NCI-H524 (cell line): ENCODE results near the gene PIGC.
"Not testable (repeated sequence)": the region's sequence is repeated elsewhere in the genome, so short reads cannot be mapped to it uniquely, and the experiment has no call there.

ENCODE experiments used
- DNase-seq, 2 experiments: peaks; one replicate each; lab custom pipeline; 2025; lab: John Stamatoyannopoulos, UW

Gene PIGC

DNA sequence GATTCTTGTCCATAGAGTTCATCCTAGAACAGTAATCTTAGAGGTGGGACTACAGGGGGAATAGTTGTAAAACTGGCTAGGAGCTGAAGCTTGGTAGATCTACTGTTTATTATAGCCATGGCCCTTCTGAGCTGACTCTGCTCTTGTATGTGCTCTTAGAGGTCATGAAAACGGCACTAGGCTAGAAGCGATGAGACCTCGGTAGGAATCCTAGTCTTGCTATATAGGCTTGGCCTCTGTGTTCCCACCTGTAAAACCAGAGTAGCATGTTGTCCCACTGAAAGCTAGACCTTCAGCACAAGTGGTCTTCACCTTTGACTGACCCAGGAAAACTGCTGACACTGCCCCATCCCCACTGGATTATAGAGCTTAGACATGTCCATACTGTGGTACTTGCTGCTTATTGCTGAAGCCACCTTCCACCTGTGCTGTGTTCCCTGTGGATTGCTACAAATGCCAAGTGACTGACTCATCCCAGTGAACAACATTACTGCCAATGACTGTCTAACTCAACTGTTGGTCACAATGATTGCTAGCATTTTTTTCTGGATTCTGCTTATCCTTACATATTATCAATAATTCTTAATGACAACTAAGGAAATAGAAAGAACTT lies 23.0 kb upstream of the PIGC start:
- DNase-seq, result no peak

DNA sequence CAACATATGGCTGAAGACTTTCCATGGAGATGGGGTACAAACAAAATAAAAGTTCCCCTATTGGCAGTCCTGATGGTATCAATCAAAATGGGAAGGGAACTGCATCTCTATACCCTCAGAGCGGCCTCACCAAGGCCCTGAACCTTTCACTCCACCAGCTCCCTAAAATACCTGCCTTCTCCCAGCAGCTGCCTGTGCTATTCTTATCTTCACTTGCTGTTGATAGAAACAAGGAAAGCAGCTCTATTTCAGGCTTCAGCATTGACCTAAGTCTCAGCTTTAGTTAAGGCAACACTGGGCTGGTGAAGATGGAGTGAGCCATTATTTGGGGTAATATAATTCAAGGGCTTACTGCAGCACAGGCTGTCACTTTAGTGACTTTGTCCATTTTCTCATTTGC lies 21.7 kb upstream of the PIGC start:
- no peak for DNase-seq

DNA sequence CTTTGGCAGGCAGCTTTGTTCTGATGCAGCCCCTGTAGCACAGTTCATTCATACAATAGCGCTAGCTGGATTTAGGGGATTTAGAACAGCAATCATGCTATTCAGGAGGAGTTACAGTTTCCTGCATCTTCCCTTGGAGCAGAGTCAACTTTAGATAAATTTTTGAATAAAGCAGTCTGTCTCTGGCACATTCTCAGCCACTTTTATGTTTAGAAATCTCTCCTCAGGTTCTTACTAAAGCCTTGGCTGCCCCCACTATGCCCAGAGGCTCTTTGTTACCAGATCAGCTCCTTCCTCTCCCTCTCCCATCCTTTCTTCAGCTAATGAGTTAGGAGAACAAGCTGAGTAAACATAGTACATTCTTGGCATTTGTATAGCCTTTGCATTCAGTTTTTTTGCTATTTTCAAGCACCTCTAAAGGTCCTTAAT lies 17.0 kb upstream of the PIGC start:
- DNase-seq, result no peak

DNA sequence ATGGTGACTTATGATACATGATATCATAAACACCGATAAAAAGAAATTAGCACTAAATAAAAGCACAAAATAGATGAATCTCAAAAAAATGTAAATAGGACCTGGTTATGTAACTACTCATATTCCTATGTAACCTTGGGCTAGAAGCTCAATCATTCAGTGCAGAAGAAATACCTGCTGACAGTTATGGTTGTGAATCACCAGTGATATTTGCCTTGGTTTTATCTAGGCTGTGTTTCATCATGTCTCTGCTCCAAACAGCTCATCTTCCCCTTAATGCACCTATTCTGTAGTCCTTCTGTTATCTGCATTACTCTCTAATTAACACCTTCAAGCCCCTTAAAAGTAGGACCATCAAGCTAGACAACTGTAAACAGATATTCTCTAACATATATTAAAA lies 16.3 kb upstream of the PIGC start:
- DNase-seq, result no peak

DNA sequence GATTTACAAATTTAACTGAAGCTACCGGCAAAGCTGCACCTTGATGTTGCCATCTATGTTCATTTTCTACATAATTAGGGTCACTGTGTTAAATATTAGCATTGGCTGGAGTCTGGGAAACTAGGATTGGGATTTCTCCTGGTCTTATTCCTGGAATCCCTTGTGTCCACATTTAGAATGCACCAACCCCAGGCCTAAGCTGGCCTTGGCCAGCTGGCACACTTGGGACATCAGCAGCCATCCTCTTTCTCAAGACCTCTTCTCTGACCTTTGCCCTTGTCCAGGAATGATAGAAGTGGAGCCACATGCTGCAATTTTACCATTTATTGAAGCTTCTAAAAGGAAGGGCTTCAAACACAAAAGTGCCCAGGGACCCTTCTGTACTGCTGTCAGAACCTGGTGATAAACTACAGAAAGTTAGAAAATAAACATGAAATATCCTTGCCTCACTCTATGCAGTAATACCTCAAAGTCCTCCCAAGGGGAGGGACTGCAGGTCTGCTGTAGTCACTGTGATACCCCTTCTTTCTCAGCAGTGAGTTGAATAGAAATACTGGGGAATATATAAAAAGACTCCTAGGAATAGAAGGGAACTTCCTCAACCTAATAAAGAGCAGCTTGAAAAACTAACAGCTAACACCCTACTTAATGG lies 13.7 kb upstream of the PIGC start:
- DNase-seq, result no peak

DNA sequence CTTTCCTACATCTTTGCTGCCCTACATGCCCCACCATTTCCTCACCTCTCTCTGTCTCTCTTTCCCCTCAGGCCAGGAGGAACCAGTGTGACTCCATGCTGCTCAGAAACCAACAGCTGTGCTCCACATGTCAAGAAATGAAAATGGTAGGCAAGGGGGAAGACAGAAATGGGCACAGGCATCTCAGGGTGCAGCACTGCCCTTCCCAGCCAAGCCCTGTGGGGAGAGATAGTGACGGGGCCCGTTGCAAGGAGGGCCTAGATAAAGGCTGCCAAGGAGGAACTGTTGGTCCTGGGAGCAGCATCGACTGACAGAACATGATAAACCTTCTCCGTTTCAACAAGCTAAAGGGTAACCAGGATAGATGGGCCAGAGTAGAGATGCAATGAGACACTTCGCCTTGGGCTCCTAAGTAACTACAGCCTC lies 12.5 kb upstream of the PIGC start:
- no peak for DNase-seq

DNA sequence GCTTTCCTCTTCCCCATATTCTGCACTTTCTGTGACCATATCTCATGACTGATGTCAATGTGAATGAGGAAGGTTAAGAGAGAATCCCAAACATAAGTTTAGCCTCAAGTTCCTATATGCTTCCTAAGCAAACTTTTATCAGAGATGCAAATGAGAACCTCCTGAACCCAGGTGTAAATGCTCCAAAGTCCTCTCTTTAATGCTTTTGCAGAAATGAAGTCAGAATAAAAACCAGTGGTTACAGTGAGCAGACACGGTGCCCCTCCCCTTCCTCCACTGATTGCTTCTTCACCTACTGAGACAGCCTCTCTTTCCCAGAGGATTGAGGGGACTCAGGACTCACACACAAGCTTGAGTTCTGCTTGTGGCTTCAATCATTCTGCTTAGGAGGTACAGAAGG lies 11.6 kb upstream of the PIGC start:
- no peak for DNase-seq

DNA sequence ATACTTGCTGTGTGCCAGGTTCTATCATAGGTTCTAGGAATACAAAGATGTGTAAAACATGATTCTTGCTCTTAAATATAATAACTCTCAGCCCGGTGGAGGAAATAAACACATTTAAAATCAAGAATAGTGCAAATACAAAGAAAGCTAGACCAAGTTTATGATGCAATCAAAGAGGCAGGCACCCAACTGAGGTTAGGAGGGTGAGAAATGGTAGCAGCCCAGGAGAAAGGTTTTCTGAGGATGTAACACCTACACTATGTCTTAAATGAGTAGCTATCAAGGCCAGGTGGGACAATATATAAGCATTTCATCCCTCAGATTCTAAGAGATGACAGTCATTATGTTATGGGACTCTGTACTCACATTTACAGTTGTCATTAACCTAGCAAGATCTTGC lies 9.7 kb upstream of the PIGC start:
- DNase-seq, result no peak

DNA sequence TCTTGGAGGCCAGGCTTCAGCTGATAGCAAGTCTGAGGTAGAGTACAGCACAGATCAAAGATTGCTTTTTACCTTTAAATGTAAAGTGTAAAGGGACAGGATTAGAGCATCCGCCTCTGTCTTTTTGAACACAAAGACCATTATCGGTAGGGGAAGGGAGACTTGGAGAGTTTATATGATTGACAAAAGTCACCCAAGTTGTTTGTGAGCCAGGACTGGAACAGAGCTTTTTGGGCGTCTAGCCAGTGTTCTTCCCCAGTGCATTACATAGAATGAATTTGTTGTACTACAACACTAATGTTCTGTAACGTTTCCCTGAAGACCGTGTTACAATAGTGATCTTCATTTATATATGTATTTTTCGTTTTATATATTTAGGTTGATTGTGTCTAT lies 9.3 kb upstream of the PIGC start:
- DNase-seq, result no peak

DNA sequence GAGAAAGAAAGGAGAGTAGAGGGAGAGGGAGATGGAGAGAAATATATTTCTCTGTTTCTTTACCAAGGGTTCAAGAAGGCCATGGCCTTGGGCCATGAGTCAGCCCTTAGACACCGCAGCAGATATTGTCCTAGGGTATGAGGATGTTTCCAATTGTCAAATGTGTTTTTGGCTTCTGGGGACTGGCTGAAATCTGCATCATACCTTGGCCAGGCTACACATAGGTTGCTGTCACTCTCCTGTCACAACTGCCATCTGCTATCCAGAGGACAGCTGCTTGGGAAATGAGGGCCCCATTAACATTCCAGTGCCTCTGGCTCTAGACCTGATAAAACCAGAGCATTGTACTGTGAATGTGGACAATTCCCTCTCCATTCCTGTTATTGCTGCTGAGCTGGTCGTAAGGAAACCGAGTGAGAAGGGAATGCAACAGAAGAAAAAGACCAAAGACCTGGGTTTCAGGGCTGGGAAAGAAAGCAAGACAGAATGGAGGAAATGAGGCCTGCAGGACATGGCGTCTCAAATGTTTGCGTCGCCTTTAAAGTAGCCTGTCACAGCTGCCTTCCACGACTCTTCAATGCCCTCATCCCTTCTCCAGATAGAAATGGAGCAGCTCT lies 8.8 kb upstream of the PIGC start:
- DNase-seq, result peak in 1 of 2 experiments; percentile 20

DNA sequence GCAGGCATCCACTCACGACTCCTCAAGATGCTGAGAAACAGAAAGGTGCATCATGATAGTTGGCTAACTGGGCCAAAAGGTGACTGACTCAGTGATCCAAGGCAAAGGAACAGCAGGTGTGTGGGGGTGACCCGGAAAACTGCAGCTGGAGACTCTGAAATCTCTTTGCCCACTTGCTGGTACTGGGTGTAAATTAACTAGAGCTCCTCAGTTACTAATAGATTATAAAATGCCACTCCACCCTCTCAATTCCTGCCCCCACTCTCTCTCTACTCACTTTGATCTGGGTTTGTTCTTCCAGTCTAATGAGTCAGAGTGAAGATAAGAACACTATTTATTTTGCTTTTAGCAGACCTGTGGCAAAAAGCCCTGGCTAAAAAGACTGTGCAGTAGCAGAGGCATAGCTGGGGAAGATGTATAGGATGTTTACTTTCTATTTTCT lies 7.2 kb upstream of the PIGC start:
- DNase-seq, result no peak

DNA sequence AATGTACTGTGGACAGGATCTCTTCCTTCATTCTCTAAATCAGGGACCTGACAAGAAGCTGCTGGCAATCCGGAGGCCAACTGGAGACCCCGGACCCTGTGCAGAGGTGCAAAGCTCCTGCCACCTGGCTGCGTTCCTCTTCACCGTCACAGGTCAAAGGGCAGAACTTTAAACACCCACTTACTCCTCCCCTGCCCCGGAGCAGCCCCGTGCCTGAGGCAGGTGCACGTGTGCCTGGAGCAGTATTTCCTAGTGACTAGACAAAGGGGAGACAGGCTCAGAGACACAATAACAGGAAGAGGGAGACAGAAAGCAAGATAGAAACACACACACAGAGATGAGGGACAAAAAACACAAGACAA lies 6.6 kb upstream of the PIGC start:
- no peak for DNase-seq

DNA sequence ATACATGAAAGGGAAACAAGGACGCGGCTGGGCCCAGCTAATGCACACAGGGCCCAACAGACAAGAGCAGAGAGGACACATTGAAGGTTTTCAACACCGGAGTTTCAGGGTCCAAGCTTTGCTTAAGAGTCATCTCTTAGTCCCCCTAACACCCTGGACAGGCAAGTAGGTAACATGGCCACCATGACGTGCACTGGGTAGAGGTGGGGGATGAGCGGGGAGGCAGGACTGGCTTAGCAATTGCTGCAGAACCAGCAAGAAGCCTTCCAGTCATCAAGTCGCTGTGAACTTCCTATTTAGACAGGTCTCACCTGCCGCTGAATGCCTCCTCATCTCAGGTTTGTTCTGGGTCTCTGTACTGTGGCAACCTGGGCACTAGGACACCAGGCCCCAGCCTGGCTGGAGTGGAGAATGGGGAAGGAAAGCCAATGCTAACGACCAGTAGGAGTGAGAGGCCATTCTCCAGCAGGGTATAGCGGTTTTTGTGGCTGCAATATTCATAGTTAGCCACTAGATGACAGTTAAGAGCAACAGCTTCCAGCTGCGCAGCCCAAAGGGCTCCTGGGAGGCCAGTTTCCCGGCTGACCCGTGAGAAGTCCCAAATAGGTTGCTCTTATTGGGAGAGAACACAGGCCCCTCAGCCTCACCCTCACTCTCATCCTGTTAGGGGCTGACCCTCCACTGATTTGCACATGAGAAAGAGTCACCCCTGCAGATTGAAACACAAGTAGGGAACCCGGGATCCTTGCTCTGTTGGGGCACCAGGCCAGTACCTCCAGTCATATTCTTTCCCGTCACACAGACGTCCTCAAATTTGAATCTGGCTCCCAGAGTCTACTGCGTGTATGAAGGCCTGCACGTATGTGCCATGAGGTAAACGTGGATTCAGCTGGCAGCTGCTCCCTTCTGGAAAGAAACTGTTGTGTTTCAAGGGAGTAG lies 6.0 kb upstream of the PIGC start:
- peak; percentile 10 to 64 for DNase-seq

DNA sequence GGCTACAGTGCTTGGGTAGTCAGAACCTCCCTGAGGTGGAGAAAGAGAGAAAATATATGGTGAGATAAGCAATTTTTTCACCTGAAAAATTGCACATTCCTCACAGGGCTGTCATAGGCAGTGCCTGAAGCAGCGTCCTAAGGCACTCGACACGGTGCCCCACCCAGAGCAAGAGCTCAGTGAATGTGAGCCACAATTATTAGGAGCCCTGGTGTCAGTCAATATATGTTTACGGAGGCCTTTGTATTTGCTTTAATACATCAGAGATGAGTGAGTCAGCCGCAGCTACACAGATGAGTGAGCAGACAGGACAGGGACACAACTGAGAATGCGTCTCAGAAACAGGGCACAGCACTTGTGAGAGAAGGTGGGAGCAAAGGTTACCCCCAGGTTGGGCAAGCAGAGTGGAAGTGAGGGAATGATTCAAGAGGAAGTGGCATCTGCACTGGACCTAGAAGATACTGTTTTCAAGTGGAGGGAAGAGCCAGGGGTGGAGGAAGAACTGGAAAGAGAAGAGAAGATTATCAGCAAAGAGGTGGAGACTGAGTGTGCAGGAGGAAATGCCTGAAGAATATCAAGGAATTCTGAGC lies 5.2 kb upstream of the PIGC start:
- DNase-seq, result no peak

DNA sequence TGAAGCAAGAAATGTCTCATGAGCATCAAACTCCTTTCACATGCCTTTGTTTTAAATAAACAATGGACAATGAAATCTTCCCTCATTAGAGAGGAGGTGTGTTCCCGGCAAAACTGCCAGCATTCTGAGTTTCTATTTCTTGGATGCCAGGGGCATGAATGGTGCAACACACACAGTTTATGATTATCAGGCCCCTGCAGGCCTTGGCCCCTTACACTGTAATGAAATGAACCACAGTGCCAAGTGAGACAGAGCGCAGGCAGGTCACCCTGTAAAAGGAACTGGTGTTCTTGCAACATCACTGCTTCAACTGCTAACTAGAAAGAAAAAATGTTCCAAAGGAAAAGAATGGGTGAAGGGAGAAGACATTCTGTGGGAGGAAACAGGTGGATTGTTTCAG lies 3.8 kb upstream of the PIGC start:
- DNase-seq, result no peak

DNA sequence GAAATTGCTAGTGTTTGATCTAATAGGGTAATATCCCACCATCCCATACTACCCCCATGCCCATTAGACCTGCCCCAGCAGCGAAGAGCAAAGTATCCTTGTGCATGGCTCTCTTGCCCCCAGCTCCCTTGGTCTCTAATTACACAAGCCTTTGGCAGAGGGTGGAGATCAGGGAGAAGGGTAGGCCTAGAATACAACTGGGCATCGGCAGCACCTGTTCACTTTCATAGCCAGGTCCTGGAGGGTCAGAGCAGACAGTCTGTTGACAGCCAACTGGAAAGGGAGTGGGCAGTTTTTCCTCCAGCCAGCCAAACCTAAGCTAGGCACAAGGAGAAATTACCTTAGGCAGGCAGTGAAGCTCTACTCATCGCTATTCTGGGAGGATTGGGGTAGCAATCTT lies 2.7 kb upstream of the PIGC start:
- DNase-seq, result no peak

DNA sequence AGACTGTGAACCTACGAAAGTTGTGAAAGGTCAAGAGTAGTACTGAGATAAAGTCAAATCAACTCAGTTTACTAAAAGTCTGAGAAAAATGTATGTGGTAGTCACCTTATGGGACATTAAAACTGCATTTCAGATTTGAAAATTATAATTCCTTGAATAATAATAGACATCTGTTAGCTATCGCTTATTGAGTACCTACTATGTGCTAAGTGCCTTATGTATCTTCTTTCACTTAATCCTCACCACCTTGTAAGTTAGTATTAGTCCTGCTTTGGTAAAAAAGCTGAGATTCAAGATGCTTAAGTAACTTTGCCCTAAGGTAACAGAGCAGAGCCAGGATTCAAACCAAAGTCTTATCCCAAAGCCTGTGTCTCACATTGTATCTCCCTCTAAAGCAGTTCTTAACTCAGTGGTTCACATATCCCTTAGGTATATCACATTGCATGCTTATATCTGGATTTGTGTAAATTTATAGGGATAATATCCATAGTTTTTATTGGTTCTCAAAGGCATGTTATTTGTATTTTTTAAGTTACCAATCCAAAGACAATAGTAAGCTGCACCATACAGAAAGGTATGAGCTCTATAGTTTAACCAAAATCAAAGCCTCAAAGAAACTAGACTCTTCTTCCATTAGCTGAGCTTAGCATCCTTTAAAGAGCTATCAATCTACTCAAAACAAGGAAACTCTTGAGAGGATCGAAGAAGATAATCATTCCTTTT lies 865 bp downstream of the PIGC start:
- DNase-seq, result no peak

DNA sequence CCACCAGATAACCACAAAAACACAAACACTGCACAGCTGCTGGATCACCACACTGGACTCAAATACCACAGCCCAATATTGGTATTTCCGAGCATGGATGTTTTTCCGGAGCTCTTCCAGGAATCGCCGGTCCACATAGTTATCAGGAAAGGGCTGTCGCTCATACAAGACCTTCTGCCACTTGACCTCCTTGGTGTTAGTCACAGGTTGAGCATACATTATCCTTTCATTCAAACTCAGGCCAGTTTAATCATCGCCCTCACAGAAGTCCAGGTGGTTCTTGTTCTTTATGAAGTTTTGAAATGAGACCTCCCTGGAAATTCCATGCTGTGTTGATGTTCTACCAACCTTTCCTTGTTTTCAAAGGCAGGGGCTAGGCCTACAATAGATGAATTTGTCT lies 1.5 kb downstream of the PIGC start:
- no peak for DNase-seq

DNA sequence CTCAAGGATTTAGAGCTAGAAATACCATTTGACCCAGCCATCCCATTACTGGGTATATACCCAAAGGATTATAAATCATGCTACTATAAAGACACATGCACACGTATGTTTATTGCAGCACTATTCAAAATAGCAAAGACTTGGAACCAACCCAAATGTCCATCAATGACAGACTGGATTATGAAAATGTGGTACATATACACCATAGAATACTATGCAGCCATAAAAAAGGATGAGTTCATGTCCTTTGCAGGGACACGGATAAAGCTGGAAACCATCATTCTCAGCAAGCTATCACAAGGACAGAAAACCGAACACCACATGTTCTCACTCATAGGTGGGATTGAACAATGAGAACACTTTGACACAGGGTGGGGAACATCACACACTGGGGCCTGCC lies 6.7 kb downstream of the PIGC start:
- not testable (repeated sequence) for DNase-seq

DNA sequence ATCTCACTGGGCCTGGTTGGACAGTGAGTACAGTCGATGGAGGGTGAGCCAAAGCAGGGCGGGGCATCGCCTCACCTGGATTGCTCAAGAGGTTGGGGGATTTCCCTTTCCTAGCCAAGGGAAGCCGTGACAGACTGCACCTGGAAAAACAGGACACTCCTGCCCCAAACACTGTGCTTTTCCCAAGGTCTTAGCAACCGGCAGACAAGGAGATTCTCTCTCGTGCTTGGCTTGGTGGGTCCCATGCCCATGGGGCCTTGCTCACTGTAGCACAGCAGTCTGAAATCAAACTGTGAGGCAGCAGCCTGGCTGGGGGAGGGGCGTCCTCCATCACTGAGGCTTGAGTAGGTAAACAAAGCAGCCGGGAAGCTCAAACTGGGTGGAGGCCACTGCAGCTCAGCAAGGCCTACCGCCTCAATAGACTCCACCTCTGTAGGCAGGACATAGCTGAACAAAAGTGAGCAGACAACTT lies 12.1 kb downstream of the PIGC start:
- no peak for DNase-seq

DNA sequence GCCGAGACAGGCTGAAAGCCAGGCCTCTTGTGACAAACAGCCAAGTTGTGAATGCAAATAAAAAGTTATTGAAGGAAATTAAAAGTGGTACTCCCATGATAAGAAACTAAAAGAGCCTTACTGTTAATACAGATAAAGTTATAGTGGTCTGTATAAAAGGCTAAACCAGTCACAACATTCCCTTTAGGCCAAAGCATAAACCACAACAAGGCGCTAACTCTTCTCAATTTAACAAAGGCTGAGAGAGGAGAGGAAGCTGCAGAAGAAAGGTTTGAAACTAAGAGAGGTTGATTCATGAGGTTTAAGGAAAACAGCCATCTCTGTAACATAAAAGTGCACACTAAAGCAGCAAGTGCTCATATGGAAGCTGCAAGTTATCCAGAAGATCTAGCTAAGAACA lies 12.7 kb downstream of the PIGC start:
- no peak for DNase-seq

DNA sequence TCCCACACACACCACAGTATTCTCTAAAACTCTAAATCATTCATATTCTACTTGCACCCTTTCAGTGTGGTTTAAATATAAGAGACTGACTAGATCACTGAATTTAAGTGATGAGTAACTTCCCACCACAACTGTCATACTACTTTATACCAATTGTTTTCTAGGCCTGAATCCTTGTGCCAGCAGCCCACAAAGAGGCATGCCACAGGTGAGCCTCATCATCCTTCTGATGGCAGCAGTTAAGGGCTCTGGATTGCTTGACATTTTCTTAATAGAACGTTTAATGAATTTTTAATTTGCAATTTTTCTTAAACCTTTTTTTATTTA lies 13.8 kb downstream of the PIGC start:
- DNase-seq, result no peak
